DMS153 treated with DMSO at 0.1 percent for 48 hours (cell line): ENCODE measurements around the gene BYSL.

ENCODE experiments used
- DNase-seq: peaks from one replicate; lab custom pipeline; 2025; ENCODE audit not compliant: unreplicated experiment; lab: John Stamatoyannopoulos, UW

BYSL gene

DNA sequence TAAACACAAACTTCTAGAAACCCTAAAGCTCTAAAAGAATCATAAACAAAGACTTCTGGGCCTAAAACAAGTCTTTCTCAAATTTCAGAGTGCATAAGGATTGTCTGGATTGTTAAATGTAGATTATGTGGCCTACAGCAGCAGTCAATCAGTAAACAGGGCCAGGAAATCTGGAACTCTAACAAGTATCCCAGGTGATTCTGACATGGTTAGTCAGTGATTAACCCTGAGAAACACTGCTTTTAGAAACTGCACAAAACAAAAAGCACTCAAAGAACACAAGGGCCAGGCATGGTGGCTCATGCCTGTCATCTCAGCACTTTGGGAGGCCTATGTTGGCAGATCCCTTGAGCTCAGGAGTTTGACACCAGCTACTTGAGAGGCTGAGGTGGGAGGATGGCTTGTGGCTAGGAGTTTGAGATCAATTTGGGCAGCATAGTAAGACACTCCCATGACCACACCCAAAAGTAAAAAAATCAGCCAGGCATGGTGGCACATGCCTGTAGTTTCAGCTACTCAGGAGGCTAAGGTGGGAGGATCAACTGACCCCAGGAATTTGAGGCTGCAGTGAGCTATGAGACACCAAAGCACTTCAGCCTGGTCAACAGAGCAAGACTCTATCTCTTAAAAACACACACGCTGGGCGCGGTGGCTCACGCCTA lies 6.3 kb upstream of the BYSL start:
- DNase-seq: no peak

DNA sequence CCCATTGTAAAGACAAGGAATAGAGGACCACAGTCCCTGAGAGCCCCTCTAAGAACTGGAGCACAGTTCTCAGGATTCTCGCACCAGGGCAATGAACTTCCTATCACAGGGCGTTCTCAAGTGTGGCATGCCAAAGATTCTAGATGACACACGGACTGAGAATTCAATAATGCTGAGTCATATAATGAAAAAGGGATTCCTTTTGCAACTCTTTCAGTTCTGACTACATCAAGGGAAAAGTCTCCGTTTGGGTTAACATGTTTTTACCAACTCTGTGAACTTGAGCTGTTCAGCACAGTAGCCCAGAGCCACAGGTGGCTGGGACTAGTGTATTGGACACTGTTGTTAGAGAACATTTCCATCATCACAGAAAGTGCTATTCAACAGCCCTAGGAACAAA lies 3.8 kb upstream of the BYSL start:
- no peak for DNase-seq

DNA sequence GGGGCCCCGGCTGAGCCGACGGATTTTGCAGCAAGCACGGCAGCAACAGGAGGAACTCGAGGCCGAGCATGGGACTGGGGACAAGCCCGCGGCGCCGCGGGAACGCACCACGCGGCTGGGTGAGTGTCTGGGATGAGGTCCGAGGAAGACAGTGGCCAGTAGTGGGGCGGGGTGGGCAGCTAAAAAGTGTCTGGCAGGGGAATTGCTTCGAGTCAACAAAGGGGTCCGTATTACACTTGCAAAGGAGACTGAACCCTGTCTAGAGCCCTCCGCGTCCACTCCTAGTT lies 356 bp downstream of the BYSL start:
- DNase-seq: no peak

GRCh38 chr6:41922154-41922553 lies 855 bp downstream of the BYSL start:
- peak; percentile 0 for DNase-seq

- no peak for DNase-seq
Observed at GRCh38 chr6:41927253-41927652, 6.0 kb downstream of the BYSL start.

DNA sequence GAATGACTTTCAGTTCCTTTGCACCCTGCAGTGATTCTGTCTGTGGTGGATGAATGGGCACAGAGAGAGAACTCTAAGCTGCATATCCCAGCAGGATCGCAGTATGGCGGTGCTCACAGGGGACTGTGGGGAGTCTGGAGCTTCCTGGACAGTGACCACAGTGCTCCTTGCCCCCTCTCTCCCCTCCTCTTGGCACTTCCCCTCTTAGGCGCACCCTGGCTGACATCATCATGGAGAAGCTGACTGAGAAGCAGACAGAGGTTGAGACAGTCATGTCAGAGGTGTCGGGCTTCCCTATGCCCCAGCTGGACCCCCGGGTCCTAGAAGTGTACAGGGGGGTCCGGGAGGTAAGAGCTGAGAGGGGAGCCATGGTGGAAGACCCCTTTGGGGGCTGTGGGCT lies 8.6 kb downstream of the BYSL start:
- no peak for DNase-seq

- no peak for DNase-seq
Observed at GRCh38 chr6:41931792-41932191, 10.5 kb downstream of the BYSL start.

DNA sequence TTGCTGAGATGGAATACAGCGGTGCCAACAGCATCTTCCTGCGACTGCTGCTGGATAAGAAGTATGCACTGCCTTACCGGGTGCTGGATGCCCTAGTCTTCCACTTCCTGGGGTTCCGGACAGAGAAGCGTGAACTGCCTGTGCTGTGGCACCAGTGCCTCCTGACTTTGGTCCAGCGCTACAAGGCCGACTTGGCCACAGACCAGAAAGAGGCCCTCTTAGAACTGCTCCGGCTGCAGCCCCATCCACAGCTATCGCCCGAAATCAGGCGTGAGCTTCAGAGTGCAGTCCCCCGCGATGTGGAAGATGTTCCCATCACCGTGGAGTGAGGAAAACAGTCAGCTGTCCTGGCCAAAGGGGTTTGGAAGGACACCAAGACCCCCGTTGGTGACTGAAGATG lies 11.1 kb downstream of the BYSL start:
- DNase-seq: no peak

DNA sequence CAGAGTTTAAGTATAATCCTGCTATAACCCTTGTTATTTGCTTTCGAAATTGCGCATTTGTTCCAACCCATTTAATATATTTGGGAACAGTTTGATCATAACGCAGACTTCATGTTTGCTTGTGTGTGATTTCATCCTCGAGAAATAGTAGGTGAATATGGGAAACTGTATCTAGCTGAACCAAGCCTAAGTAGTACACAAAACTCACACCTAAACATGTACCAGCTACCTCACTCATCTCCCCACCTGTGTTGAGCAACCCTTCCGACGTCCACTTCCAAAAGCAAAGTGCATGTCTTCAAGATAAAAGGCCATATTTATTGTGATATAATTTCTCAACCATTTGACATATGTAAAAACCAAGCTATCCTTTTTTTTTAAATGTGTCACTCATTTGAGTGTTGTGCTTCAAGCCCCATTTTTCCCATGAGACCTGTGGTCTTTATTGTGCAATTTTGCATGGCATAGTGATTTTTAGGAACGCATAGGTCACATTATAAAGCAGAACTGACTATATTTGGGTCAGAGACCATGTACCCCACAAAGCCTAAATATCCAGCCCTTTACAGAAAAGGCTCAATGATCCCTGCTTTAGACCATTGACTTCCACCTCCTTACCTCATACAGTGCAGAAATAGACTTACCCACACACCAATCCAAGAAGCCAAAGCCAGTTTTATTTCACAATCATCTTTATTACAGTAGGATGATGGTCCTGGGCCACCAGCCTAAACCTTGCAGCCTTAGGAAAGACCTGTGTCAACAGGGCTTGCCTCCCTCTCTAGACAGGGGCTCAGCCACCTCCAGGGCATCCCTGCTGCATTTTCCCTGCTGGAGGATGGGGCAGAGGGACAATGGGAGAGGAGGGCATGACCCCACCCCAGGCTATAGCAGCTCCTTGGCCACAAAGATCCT lies 13.2 kb downstream of the BYSL start:
- no peak for DNase-seq

GRCh38 chr6:41935193-41935574 lies 13.9 kb downstream of the BYSL start:
- no peak for DNase-seq

DNA sequence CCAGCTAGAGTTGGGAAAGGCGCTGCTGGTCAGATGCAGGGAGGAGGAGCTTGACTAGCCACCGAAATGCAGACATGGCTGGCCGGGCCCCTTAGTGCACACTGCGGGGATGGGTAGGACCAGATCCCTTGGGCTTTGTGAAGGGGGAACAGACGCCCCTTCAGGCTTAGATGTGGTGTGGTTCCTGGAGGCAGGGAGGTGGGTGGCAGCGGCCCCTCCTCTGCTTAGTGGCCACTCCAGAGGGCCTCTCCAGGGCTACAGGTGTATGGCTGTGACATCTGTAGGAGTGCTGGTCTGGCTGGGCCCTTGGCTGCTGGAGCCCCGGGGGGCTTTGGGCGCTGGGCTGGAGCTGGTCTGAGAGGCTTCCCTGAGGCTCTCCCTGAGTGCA lies 14.4 kb downstream of the BYSL start:
- no peak for DNase-seq

- DNase-seq: peak; percentile 36
Observed at GRCh38 chr6:41936073-41936837, 15.0 kb downstream of the BYSL start.

DNA sequence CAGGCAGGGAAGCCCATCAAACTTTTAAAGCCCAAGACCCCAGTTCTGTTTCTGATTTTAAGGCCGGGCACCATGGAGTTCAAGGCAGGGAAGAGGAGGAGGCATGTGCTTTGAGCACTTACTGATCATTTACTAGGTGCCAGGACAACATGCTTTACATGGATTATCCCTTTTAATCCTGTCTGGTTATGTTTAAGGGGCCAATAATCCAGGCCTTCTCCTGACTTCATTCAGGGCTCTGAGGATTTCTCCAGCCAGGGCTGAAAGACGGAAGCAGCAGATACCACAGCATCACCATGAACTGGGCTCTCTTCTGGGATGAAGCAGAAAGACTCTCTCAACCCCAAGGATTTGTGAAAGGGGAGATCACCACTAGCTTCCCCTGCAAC lies 16.2 kb downstream of the BYSL start:
- DNase-seq: no peak

GRCh38 chr6:41937861-41938574 lies 16.7 kb downstream of the BYSL start:
- no peak for DNase-seq

- no peak for DNase-seq
Observed at GRCh38 chr6:41938590-41939175, 17.4 kb downstream of the BYSL start.

GRCh38 chr6:41939176-41939847 lies 18.0 kb downstream of the BYSL start:
- no peak for DNase-seq

DNA sequence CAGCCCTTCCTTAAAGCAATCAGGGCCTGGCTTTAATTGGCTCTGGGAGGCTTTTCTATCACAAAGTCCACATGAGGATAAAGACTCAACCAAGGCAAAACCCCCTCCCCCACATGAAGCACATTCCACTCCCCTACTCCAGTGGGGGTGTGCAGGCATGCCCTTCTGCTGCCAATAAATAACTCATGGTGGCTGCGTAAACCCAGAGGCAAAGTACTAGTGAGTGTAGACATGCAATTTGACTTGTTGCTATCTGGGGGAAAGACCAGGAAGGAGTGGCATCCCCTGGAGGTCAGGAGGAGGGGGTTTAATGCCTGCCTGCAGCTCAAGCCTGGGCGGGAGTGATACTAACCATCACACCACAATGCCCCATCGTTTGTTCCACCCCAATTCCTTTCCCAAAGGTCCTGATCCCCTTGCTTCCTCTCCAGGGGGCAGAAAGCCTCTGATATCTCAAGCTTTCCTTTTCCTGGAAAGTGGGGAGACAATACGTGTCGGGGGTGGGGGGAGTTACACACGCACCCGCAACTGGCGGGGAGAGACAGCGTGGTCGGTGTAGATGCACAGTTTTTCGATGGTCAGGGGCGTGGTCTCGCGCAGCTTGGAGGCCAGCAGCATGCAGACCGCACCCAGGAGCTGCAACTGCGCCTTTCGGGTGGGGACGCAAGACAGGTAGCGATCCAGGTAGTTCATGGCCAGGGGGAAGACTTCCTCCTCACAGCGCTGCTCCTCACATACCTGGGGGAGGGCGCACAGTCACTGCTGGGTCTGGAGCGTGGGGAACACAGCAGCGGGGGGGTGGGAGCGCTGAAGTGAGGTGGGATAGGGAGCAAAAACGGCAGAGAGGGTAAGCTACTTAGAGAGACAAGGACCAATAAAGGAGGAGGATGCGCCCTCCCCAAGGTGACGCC lies 18.8 kb downstream of the BYSL start:
- DNase-seq: no peak

DNA sequence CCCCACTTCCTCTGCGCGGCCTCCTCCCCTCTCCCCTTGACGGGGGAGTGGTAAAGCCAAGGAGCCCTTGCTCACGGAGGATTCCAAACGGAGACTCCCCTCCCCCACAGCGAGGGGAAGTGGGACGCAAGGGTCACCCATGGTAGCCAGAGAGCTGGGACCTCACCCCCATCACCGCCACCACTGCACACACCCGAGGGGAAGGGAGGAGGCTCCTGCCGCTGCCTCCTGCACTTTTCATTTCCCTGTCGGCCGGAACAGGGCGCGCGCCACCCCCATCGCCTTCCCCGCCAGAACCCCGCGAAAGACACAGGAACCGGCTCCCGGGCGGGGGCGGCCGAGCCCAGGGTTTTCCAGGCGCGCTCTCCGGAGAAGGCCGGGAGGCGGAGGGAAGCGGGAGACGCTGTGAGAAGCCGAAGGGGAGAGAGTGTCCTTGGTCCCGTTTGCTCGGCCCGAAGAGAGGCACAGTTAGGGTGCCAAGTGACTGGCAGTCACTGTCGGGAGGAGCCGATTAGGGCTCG lies 19.5 kb downstream of the BYSL start:
- no peak for DNase-seq
